Fibroblast of skin of back (primary cell): ENCODE data around the gene SLC27A6.

Experiments used
- DNase-seq: peaks from one replicate; pipeline ENCODE4 v3.0.0-alpha.2; 2013

Gene SLC27A6

GRCh38 chr5:129065721-129066120 lies 100.4 kb downstream of the SLC27A6 start:
- no peak for DNase-seq

GRCh38 chr5:129067745-129068144 lies 102.5 kb downstream of the SLC27A6 start:
- DNase-seq: no peak

GRCh38 chr5:129069292-129069691 lies 104.0 kb downstream of the SLC27A6 start:
- DNase-seq: no peak

- DNase-seq: no peak
Observed at GRCh38 chr5:129073111-129073510, 107.8 kb downstream of the SLC27A6 start.

- peak; percentile 30 for DNase-seq
Observed at GRCh38 chr5:129074903-129075302, 109.6 kb downstream of the SLC27A6 start.

GRCh38 chr5:129077433-129078075 lies 112.3 kb downstream of the SLC27A6 start:
- no peak for DNase-seq

GRCh38 chr5:129078247-129078646 lies 113.0 kb downstream of the SLC27A6 start:
- DNase-seq: no peak

GRCh38 chr5:129078660-129079059 lies 113.4 kb downstream of the SLC27A6 start:
- DNase-seq: no peak

GRCh38 chr5:129079496-129079895 lies 114.2 kb downstream of the SLC27A6 start:
- DNase-seq: no peak

GRCh38 chr5:129080766-129081165 lies 115.5 kb downstream of the SLC27A6 start:
- no peak for DNase-seq

- DNase-seq: no peak
Observed at GRCh38 chr5:129082225-129083136, 117.2 kb downstream of the SLC27A6 start.
